H9 (cell line): ENCODE results near the gene SNAI1. TPM values are rescaled to one million over a fixed set of nuclear protein-coding genes. Genes with fewer than 3 reads are reported as not detected.
A peak's percentile ranks its signal among the peaks of the same experiment; 100 is the strongest.

Experiments
- DNase-seq: peaks from one replicate; pipeline ENCODE4 v3.0.0-alpha.2; 2017
- H2AFZ ChIP-seq: one replicate; pipeline ENCODE4 v1.6.1; 2013; ENCODE audit warnings: mild to moderate bottlenecking, low read length, control low read depth, moderate library complexity
- H2AK5ac ChIP-seq: 2 replicates; pipeline ENCODE4 v1.6.1; 2013; ENCODE audit warnings: low read length, control low read depth, mixed read lengths; ENCODE audit not compliant: insufficient read length
- H2BK120ac ChIP-seq: one replicate; pipeline ENCODE4 v1.6.1; 2013; ENCODE audit warnings: low read depth, mild to moderate bottlenecking, low read length, control low read depth, inconsistent platforms; ENCODE audit not compliant: poor library complexity, severe bottlenecking
- H2BK12ac ChIP-seq: 2 replicates; pipeline ENCODE4 v1.6.1; 2013; ENCODE audit warnings: low read length, control low read depth, mixed read lengths, low read depth; ENCODE audit not compliant: insufficient read length
- H2BK15ac ChIP-seq: 2 replicates; pipeline ENCODE4 v1.6.1; 2013; ENCODE audit warnings: low read depth, low read length, control low read depth
- H2BK20ac ChIP-seq: one replicate; pipeline ENCODE4 v1.6.1; 2013; ENCODE audit warnings: low read depth, mild to moderate bottlenecking, low read length, control low read depth, inconsistent platforms; ENCODE audit not compliant: poor library complexity, severe bottlenecking
- H2BK5ac ChIP-seq: 2 replicates; pipeline ENCODE4 v1.6.1; 2013; ENCODE audit warnings: low read length, control low read depth, mixed read lengths; ENCODE audit not compliant: insufficient read length
- H3K14ac ChIP-seq: 2 replicates; pipeline ENCODE4 v1.6.1; 2013; ENCODE audit warnings: low read length, control low read depth; ENCODE audit not compliant: insufficient read depth
- H3K18ac ChIP-seq: 2 replicates; pipeline ENCODE4 v1.6.1; 2013; ENCODE audit warnings: low read depth, mild to moderate bottlenecking, mixed read lengths, low read length, control low read depth; ENCODE audit not compliant: insufficient read length
- H3K23ac ChIP-seq: 2 replicates; pipeline ENCODE4 v1.6.1; 2013; ENCODE audit warnings: low read length, control low read depth, mixed read lengths, low read depth; ENCODE audit not compliant: insufficient read length
- H3K23me2 ChIP-seq: 2 replicates; pipeline ENCODE4 v1.6.1; 2013; ENCODE audit warnings: low read depth, mild to moderate bottlenecking, mixed read lengths, low read length, control low read depth; ENCODE audit not compliant: insufficient read length, poor library complexity, severe bottlenecking
- H3K27ac ChIP-seq: 2 replicates; pipeline ENCODE4 v1.5.1; 2013; ENCODE audit warnings: low read length, control low read depth, mixed read lengths, low read depth; ENCODE audit not compliant: insufficient read length
- H3K27me3 ChIP-seq: 2 replicates; pipeline ENCODE4 v1.6.1; 2013; ENCODE audit warnings: low read length, control low read depth, inconsistent platforms; ENCODE audit not compliant: insufficient read depth
- H3K4ac ChIP-seq: 2 replicates; pipeline ENCODE4 v1.6.1; 2013; ENCODE audit warnings: low read depth, mild to moderate bottlenecking, control low read depth, inconsistent platforms, low read length, moderate library complexity
- H3K4me1 ChIP-seq: 2 replicates; pipeline ENCODE4 v1.6.1; 2013; ENCODE audit warnings: low read length, control low read depth, inconsistent platforms; ENCODE audit not compliant: insufficient read depth
- H3K4me2 ChIP-seq: 2 replicates; pipeline ENCODE4 v1.6.1; 2013; ENCODE audit warnings: low read length, control low read depth, mixed read lengths; ENCODE audit not compliant: insufficient read length, insufficient read depth
- H3K56ac ChIP-seq: 2 replicates; pipeline ENCODE4 v1.6.1; 2013; ENCODE audit warnings: low read depth, mild to moderate bottlenecking, mixed read lengths, low read length, control low read depth; ENCODE audit not compliant: insufficient read length
- H3K79me1 ChIP-seq: 2 replicates; pipeline ENCODE4 v1.6.1; 2013; ENCODE audit warnings: low read depth, mild to moderate bottlenecking, moderate library complexity, low read length, control low read depth, inconsistent platforms; ENCODE audit not compliant: insufficient read depth, poor library complexity, severe bottlenecking
- H3K79me2 ChIP-seq: 2 replicates; pipeline ENCODE4 v1.6.1; 2013; ENCODE audit warnings: low read length, control low read depth, inconsistent platforms; ENCODE audit not compliant: insufficient read depth
- H3K9ac ChIP-seq: 2 replicates; pipeline ENCODE4 v1.6.1; 2013; ENCODE audit warnings: low read length, control low read depth, mixed read lengths; ENCODE audit not compliant: insufficient read length; ENCODE audit errors: extremely low read depth
- H3K9me3 ChIP-seq: one replicate; pipeline ENCODE4 v1.6.1; 2013; ENCODE audit warnings: low read depth, low read length, inconsistent platforms; ENCODE audit not compliant: control insufficient read depth
- H3T11ph ChIP-seq: one replicate; pipeline ENCODE4 v1.6.1; 2013; ENCODE audit warnings: mild to moderate bottlenecking, low read length, control low read depth, inconsistent platforms
- H4K20me1 ChIP-seq: one replicate; pipeline ENCODE4 v1.6.1; 2013; ENCODE audit not compliant: control insufficient read depth, insufficient read length, insufficient read depth
- H4K5ac ChIP-seq: 2 replicates; pipeline ENCODE4 v1.6.1; 2013; ENCODE audit warnings: low read depth, mild to moderate bottlenecking, mixed read lengths, low read length, control low read depth; ENCODE audit not compliant: insufficient read length
- H4K8ac ChIP-seq: replicated peaks from 2 replicates; pipeline ENCODE4 v1.6.1; 2013; ENCODE audit warnings: low read length, control low read depth, mixed read lengths, low read depth; ENCODE audit not compliant: insufficient read length
- H4K91ac ChIP-seq: 2 replicates; pipeline ENCODE4 v1.6.1; 2013; ENCODE audit warnings: low read depth, mild to moderate bottlenecking, moderate library complexity, mixed read lengths, low read length, control low read depth; ENCODE audit not compliant: insufficient read length
- H3K27ac Mint-ChIP-seq, 3 experiments: 2 replicates in 2 of 3; 3 replicates in 1 of 3; pipeline ENCODE4 v1.8.0; 2020 to 2021; ENCODE audit warnings: mixed read lengths in 3 of 3, mild to moderate bottlenecking in 1 of 3, moderate library complexity in 1 of 3
- H3K27me3 Mint-ChIP-seq: 2 replicates; pipeline ENCODE4 v1.8.0; 2021; ENCODE audit warnings: low read depth, mild to moderate bottlenecking, moderate library complexity, mixed read lengths
- H3K36me3 Mint-ChIP-seq, 3 experiments: 2 replicates in 2 of 3; 3 replicates in 1 of 3; pipeline ENCODE4 v1.8.0; 2020 to 2021; ENCODE audit warnings: low read depth in 3 of 3, mixed read lengths in 3 of 3; ENCODE audit not compliant: insufficient read depth in 1 of 3
- H3K4me1 Mint-ChIP-seq, 2 experiments: 2 replicates each; pipeline ENCODE4 v1.8.0; 2020; ENCODE audit warnings: mixed read lengths in 2 of 2
- H3K4me3 Mint-ChIP-seq, 2 experiments: 2 replicates in 1 of 2; 3 replicates in 1 of 2; pipeline ENCODE4 v1.8.0; 2020 to 2021; ENCODE audit warnings: mild to moderate bottlenecking in 2 of 2, mixed read lengths in 2 of 2, moderate library complexity in 1 of 2
- H3K9me3 Mint-ChIP-seq, 2 experiments: 2 replicates in 1 of 2; 3 replicates in 1 of 2; pipeline ENCODE4 v1.8.0; 2020; ENCODE audit warnings: mild to moderate bottlenecking in 2 of 2, mixed read lengths in 2 of 2, moderate library complexity in 1 of 2
- WGBS: extraction: QIAGEN DNeasy Blood & Tissue Kit; methylation state at CpG from one replicate; pipeline ENCODE4 v1.1.7; 2013; ENCODE audit warnings: missing lambda C conversion rate, low lambda C conversion rate, mixed read lengths; ENCODE audit not compliant: insufficient read length; ENCODE audit errors: extremely low coverage; 5-methylcytosine and 5-hydroxymethylcytosine counted together
- total RNA-seq: library from RNA; stranded (reverse); gene quantifications from 2 replicates; pipeline ENCODE4 v1.2.1, GENCODE V29; 2021
- TF ChIP-seq, protein P1 (sequence below): fragments of 200-600 bp; sonication (generic); conservative IDR thresholded peaks from 3 replicates; pipeline ENCODE4 v1.8.0; 2021; ENCODE audit warnings: antibody characterized with exemption, mild to moderate bottlenecking

The SNAI1 gene
- total RNA-seq, 1 experiment from 2014 or later, result 7.0 TPM

DNA sequence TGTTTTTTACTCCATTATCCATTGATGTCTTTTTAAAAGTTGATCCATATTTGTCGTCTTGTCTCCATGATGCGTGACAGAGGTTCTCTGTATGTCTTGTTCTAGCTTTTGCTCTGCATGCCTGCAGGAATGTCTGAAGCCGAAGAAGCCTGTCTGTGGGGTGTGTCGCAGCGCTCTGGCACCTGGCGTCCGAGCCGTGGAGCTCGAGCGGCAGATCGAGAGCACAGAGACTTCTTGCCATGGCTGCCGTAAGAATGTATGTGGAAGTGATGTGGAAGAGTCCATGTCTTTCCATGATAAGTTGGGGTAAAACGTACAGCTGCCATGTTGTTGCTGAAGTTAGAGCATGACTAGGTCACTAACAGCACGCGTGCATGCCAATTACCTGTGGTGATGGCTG is 41.3 kb upstream of the SNAI1 start:
- WGBS, result no CpG with 5 or more reads among the region's 15 CpGs
- H3K9me3 ChIP-seq, result no peaks in the 10 kb centered on the region
- no peak overlapping the region for H2BK20ac ChIP-seq
- no peak overlapping the region for H3K56ac ChIP-seq
- Mint-ChIP-seq H3K4me3 (no peak overlapping the region), H3K4me1 (peaks cover 23 to 30% of the 10 kb centered on the region in 2 experiments), H3K27ac (peak overlapping the region in 1 of 3 experiments; percentile 25; a peak in 3 of 7 replicates), H3K27me3 (no peaks in the 10 kb centered on the region), H3K36me3 (peaks cover 21 to 63% (median 62%) of the 10 kb centered on the region in 3 experiments; a peak in 6 of 7 replicates), H3K9me3 (no peaks in the 10 kb centered on the region)
- H3T11ph ChIP-seq, result no peak overlapping the region
- H3K79me2 ChIP-seq, result peaks cover 42% of the 10 kb centered on the region
- TF ChIP-seq, protein P1, sequence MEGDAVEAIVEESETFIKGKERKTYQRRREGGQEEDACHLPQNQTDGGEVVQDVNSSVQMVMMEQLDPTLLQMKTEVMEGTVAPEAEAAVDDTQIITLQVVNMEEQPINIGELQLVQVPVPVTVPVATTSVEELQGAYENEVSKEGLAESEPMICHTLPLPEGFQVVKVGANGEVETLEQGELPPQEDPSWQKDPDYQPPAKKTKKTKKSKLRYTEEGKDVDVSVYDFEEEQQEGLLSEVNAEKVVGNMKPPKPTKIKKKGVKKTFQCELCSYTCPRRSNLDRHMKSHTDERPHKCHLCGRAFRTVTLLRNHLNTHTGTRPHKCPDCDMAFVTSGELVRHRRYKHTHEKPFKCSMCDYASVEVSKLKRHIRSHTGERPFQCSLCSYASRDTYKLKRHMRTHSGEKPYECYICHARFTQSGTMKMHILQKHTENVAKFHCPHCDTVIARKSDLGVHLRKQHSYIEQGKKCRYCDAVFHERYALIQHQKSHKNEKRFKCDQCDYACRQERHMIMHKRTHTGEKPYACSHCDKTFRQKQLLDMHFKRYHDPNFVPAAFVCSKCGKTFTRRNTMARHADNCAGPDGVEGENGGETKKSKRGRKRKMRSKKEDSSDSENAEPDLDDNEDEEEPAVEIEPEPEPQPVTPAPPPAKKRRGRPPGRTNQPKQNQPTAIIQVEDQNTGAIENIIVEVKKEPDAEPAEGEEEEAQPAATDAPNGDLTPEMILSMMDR, result no peak
- no peak overlapping the region for H2BK12ac ChIP-seq
- H4K5ac ChIP-seq, result no peak overlapping the region
- peaks cover 4% of the 10 kb centered on the region; the same call in 1 of the 2 replicates for H3K4me1 ChIP-seq
- no peaks in the 10 kb centered on the region for H4K20me1 ChIP-seq
- no peak overlapping the region for H3K18ac ChIP-seq
- H3K4ac ChIP-seq, result no peak overlapping the region
- no peaks in the 10 kb centered on the region for H3K27me3 ChIP-seq
- no peak overlapping the region for H2AK5ac ChIP-seq
- no peak overlapping the region for H2BK5ac ChIP-seq
- H3K23me2 ChIP-seq, result peaks cover 9% of the 10 kb centered on the region
- H4K8ac ChIP-seq, result no peak overlapping the region
- no peak overlapping the region for H4K91ac ChIP-seq
- no peak overlapping the region for H3K27ac ChIP-seq
- no peak overlapping the region for H3K23ac ChIP-seq
- no peak overlapping the region for H2BK15ac ChIP-seq
- no peak overlapping the region for H3K4me2 ChIP-seq
- H3K14ac ChIP-seq, result no peak overlapping the region
- no peak overlapping the region for H3K9ac ChIP-seq
- peaks cover 4% of the 10 kb centered on the region for H3K79me1 ChIP-seq
- DNase-seq, result no peak
- H2BK120ac ChIP-seq, result no peak overlapping the region
- no peak overlapping the region for H2AFZ ChIP-seq
